K562 (cell line): ENCODE results near the gene WDHD1. TPM values are rescaled to one million over a fixed set of nuclear protein-coding genes. Genes with fewer than 3 reads are reported as not detected.

ENCODE experiments used
- ATAC-seq: fragments of 200-7000 bp; cut with Tn5 transposase; 3 replicates; pipeline ENCODE4 v1.9.1; 2020; ENCODE audit warnings: moderate library complexity
- BruUV-seq: library from RNA; stranded (reverse); fragments of 400-500 nt; replicated peaks from 2 replicates; lab custom pipeline; 2021; lab: Mats Ljungman, UMichigan
- CTCF ChIA-PET: fragments of 300-600 bp; formaldehyde crosslinking; extraction: SDS; loops from one replicate; lab custom pipeline; 2021; ENCODE audit warnings: low intra/inter-chr PET ratio; lab: Yijun Ruan, JAX
- POLR2A ChIA-PET: fragments of 300-600, 350-650 bp; sonication (Branson Sonifier 250); formaldehyde crosslinking; extraction: SDS; loops from one replicate; lab custom pipeline; 2021; ENCODE audit warnings: antibody characterized with exemption, inconsistent platforms; lab: Yijun Ruan, JAX
- DNase-seq, 4 experiments: peaks; one replicate each; pipeline versions ENCODE4 v3.0.0 to v3.0.0-alpha.2; 2011 to 2018; ENCODE audit warnings: low spot score in 3 of 4, mixed read lengths in 3 of 4; ENCODE audit errors: extremely low read depth in 1 of 4
- FAIRE-seq: peaks from 2 replicates; lab custom pipeline; 2011; peaks lifted over from hg19 to GRCh38; lab: Jason Lieb, UNC
- H2AFZ ChIP-seq: 2 replicates; pipeline ENCODE4 v1.6.0; 2011; ENCODE audit warnings: low read depth, low read length, control low read depth, inconsistent platforms
- H3K27ac ChIP-seq: fragments of 200-600 bp; 3 replicates; pipeline ENCODE4 v1.8.0; 2011; ENCODE audit warnings: low read depth, mild to moderate bottlenecking, control low read depth, inconsistent platforms, low read length, moderate library complexity, mixed read lengths; ENCODE audit errors: extremely low read depth
- H3K27me3 ChIP-seq, 2 experiments: fragments of 300-600 bp in 1 of 2; 2 replicates in 1 of 2; 3 replicates in 1 of 2; pipeline versions ENCODE4 v1.6.0 to v1.8.0; 2011; ENCODE audit warnings: inconsistent platforms in 2 of 2, low read length in 2 of 2, mild to moderate bottlenecking in 1 of 2, mixed read lengths in 1 of 2, moderate library complexity in 1 of 2; ENCODE audit not compliant: control insufficient read depth in 2 of 2, insufficient read depth in 2 of 2
- H3K36me3 ChIP-seq: fragments of 300-600 bp; 3 replicates; pipeline ENCODE4 v1.8.0; 2011; ENCODE audit warnings: mild to moderate bottlenecking, low read length, inconsistent platforms; ENCODE audit not compliant: control insufficient read depth, insufficient read depth
- H3K4me1 ChIP-seq, 2 experiments: fragments of 200-600 bp in 1 of 2; replicated peaks in 1 of 2; 2 replicates in 1 of 2; 3 replicates in 1 of 2; pipeline versions ENCODE4 v1.5.1 to v1.8.0; 2011; ENCODE audit warnings: inconsistent platforms in 2 of 2, low read length in 2 of 2, mild to moderate bottlenecking in 1 of 2, mixed read lengths in 1 of 2, moderate library complexity in 1 of 2; ENCODE audit not compliant: control insufficient read depth in 2 of 2, insufficient read depth in 2 of 2
- H3K4me2 ChIP-seq: 2 replicates; pipeline ENCODE4 v1.6.1; 2011; ENCODE audit warnings: low read length, control low read depth, inconsistent platforms, mixed read lengths; ENCODE audit not compliant: insufficient read depth
- H3K4me3 ChIP-seq: fragments of 200-600 bp; sonication (generic), shearing (Covaris generic); 2 replicates; pipeline ENCODE4 v1.5.1; 2016; ENCODE audit warnings: control low read depth, inconsistent platforms
- H3K79me2 ChIP-seq: fragments of 200-600 bp; 3 replicates; pipeline ENCODE4 v1.8.0; 2011; ENCODE audit warnings: low read length, inconsistent platforms; ENCODE audit not compliant: control insufficient read depth, insufficient read depth
- H3K9ac ChIP-seq, 2 experiments: 2 replicates each; pipeline versions ENCODE4 v1.6.0 to v1.6.1; 2011; ENCODE audit warnings: low read depth in 2 of 2, low read length in 2 of 2, control low read depth in 1 of 2, inconsistent platforms in 1 of 2, mild to moderate bottlenecking in 1 of 2, mixed read lengths in 1 of 2; ENCODE audit not compliant: insufficient read depth in 1 of 2
- H3K9me1 ChIP-seq: one replicate; pipeline ENCODE4 v1.6.0; 2011; ENCODE audit warnings: inconsistent platforms, mild to moderate bottlenecking, low read length, moderate library complexity; ENCODE audit not compliant: control insufficient read depth, insufficient read depth
- H3K9me3 ChIP-seq: replicated peaks from 2 replicates; pipeline ENCODE4 v1.5.1; 2011; ENCODE audit warnings: low read depth, low read length, inconsistent platforms; ENCODE audit not compliant: control insufficient read depth, insufficient read depth
- H4K20me1 ChIP-seq: replicated peaks from 2 replicates; pipeline ENCODE4 v1.6.1; 2011; ENCODE audit warnings: low read length, inconsistent platforms, mixed read lengths; ENCODE audit not compliant: control insufficient read depth, insufficient read depth
- ETV5 ChIP-seq: sonication (generic); formaldehyde crosslinking; IDR thresholded peaks from 2 replicates; pipeline ENCODE4 v1.4.0; 2020; ENCODE audit warnings: low read depth, mild to moderate bottlenecking, missing genetic modification reagents
- ILK ChIP-seq: fragments of 450-650 bp; IDR thresholded peaks from 2 replicates; pipeline ENCODE4 v1.6.1; 2016; ENCODE audit warnings: missing genetic modification characterization, low read depth, mild to moderate bottlenecking, missing compliant biosample characterization, moderate library complexity, borderline replicate concordance
- NFXL1 ChIP-seq: fragments of 450-650 bp; formaldehyde crosslinking; IDR thresholded peaks from 2 replicates; pipeline ENCODE4 v1.4.0; 2021; ENCODE audit warnings: mild to moderate bottlenecking
- NR4A1 ChIP-seq, 2 experiments: fragments of 250-450 bp in 1 of 2; fragments of 450-650 bp in 1 of 2; sonication (Bioruptor Pico) in 1 of 2; IDR thresholded peaks; 2 replicates each; pipeline versions ENCODE4 v1.4.0 to v1.6.1; 2016 to 2020; ENCODE audit warnings: mild to moderate bottlenecking in 2 of 2, missing compliant biosample characterization in 1 of 2, missing genetic modification characterization in 1 of 2, moderate library complexity in 1 of 2
- SREBF1 ChIP-seq: fragments of 150-350 bp; IDR thresholded peaks from 2 replicates; pipeline ENCODE4 v1.6.1; 2014; ENCODE audit warnings: antibody characterized with exemption, low read depth, low read length, borderline replicate concordance
- SREBF2 ChIP-seq: sonication (generic); formaldehyde crosslinking; IDR thresholded peaks from 2 replicates; pipeline ENCODE4 v1.4.0; 2020; ENCODE audit warnings: mild to moderate bottlenecking, missing genetic modification reagents
- ZNF354B ChIP-seq: fragments of 250-450 bp; sonication (Bioruptor Pico); IDR thresholded peaks from 2 replicates; pipeline ENCODE4 v1.4.0; 2020
- WGBS: fragments of 100-300 bp; shearing (Covaris generic); methylation state at CpG from one replicate; pipeline ENCODE4 v1.1.6; 2016; ENCODE audit warnings: low coverage, mixed read lengths; ENCODE audit not compliant: insufficient coverage; ENCODE audit errors: missing lambda C conversion rate; 5-methylcytosine and 5-hydroxymethylcytosine counted together
- in situ Hi-C: fragments of 300-500 bp; cut with MboI; formaldehyde crosslinking; loops from 4 replicates; pipeline ENCODE4 v1.15.0; 2018; ENCODE audit warnings: inconsistent platforms, mixed read lengths
- intact Hi-C: fragments of 100-400 bp; cut with micrococcal nuclease; formaldehyde crosslinking; loops from 2 replicates; pipeline ENCODE4 v1.14.2; 2022
- polyA plus RNA-seq, 8 experiments: library from polyadenylated mRNA; depleted of rRNA in 4 of 8; stranded (reverse) in 5 of 8; unstranded in 3 of 8; fragments of >200 nt; fragmentation: Nextera tagmentation in 2 of 8; fragmentation: Illumina TruSeq in 1 of 8; extraction: Ambion mirVana in 2 of 8; extraction: Trizol in 1 of 8; gene quantifications; 2 replicates each; pipeline versions ENCODE4 v1.2.1 to v1.2.3, GENCODE V29; 2011 to 2014; ENCODE audit warnings: inconsistent platforms in 1 of 8, missing spikeins in 1 of 8
- total RNA-seq, 7 experiments: library from RNA; depleted of rRNA in 6 of 7; stranded (reverse); fragments of >200 nt in 6 of 7; fragmentation: Illumina TruSeq in 2 of 7; extraction: Trizol in 2 of 7; gene quantifications; 2 replicates each; pipeline versions ENCODE4 v1.2.1 to v1.2.3, GENCODE V29; 2011 to 2021; ENCODE audit warnings: low replicate concordance in 1 of 7
- TF ChIP-seq, protein P1 (sequence below): sonication (generic); formaldehyde crosslinking; IDR thresholded peaks from 2 replicates; pipeline ENCODE4 v1.8.0; 2022; ENCODE audit warnings: missing genetic modification reagents, mild to moderate bottlenecking, borderline replicate concordance
- TF ChIP-seq, protein P2 (sequence below): fragments of 200-400 bp; formaldehyde crosslinking; IDR thresholded peaks from 2 replicates; pipeline ENCODE4 v1.6.1; 2017; ENCODE audit warnings: mild to moderate bottlenecking, low read depth, low read length, moderate library complexity
- TF ChIP-seq, protein P3 (sequence below): fragments of 250-450 bp; sonication (Bioruptor Pico); IDR thresholded peaks from 2 replicates; pipeline ENCODE4 v1.5.0; 2021

Gene WDHD1
- total and polyA plus RNA-seq, 9 of the 15 experiments (the other 6 are each of a cell fraction or from before 2014, with no cell fraction given), result 11.7 to 39.1 (median 30.0) TPM

- Histone ChIP-seq H3K27ac (no peak overlapping the region), H4K20me1 (no peaks in the 10 kb centered on the region), H3K4me2 (no peak overlapping the region), H3K9ac (no peak overlapping the region), H3K36me3 (no peaks in the 10 kb centered on the region), H3K9me3 (no peaks in the 10 kb centered on the region; the same call in 1 of the 2 replicates), H3K79me2 (no peaks in the 10 kb centered on the region), H2AFZ (no peak overlapping the region), H3K27me3 (no peaks in the 10 kb centered on the region), H3K4me3 (no peak overlapping the region), H3K9me1 (no peaks in the 10 kb centered on the region), H3K4me1 (peaks cover 0 to 6% of the 10 kb centered on the region in 2 experiments; a peak in 2 of 5 replicates)
- ATAC-seq, result no peak
- no CpG with 5 or more reads among the region's 1 CpG for WGBS
- ChIA-PET CTCF (no interaction called here), POLR2A (interaction anchor here (0.6 to 1.3 kb wide), 3 partner anchors 9 to 105 kb away, joined by 3 to 4 read pairs (median 3); no protein-coding TSS in a partner anchor)
- in situ Hi-C loops, result no loop called here
- intact Hi-C loops, result no loop called here
- TF ChIP-seq ETV5 (CRISPR knock-in tag), result no peak
- TF ChIP-seq, protein P1, sequence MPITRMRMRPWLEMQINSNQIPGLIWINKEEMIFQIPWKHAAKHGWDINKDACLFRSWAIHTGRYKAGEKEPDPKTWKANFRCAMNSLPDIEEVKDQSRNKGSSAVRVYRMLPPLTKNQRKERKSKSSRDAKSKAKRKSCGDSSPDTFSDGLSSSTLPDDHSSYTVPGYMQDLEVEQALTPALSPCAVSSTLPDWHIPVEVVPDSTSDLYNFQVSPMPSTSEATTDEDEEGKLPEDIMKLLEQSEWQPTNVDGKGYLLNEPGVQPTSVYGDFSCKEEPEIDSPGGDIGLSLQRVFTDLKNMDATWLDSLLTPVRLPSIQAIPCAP (CRISPR knock-in tag), result no peak
- TF ChIP-seq, protein P2, sequence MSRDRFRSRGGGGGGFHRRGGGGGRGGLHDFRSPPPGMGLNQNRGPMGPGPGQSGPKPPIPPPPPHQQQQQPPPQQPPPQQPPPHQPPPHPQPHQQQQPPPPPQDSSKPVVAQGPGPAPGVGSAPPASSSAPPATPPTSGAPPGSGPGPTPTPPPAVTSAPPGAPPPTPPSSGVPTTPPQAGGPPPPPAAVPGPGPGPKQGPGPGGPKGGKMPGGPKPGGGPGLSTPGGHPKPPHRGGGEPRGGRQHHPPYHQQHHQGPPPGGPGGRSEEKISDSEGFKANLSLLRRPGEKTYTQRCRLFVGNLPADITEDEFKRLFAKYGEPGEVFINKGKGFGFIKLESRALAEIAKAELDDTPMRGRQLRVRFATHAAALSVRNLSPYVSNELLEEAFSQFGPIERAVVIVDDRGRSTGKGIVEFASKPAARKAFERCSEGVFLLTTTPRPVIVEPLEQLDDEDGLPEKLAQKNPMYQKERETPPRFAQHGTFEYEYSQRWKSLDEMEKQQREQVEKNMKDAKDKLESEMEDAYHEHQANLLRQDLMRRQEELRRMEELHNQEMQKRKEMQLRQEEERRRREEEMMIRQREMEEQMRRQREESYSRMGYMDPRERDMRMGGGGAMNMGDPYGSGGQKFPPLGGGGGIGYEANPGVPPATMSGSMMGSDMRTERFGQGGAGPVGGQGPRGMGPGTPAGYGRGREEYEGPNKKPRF, result no peak
- TF ChIP-seq ILK (tag), result no peak
- no peak for TF ChIP-seq NR4A1 (CRISPR knock-in tag; IDR thresholded peaks at IDR 0.05)
- TF ChIP-seq NR4A1 (tag; IDR thresholded peaks at IDR 0.05), result no peak
- TF ChIP-seq ZNF354B (CRISPR knock-in tag), result no peak
- TF ChIP-seq, protein P3, sequence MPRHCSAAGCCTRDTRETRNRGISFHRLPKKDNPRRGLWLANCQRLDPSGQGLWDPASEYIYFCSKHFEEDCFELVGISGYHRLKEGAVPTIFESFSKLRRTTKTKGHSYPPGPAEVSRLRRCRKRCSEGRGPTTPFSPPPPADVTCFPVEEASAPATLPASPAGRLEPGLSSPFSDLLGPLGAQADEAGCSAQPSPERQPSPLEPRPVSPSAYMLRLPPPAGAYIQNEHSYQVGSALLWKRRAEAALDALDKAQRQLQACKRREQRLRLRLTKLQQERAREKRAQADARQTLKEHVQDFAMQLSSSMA (CRISPR knock-in tag), result no peak
- TF ChIP-seq SREBF2, result no peak
- TF ChIP-seq NFXL1 (CRISPR knock-in tag), result no peak
- TF ChIP-seq SREBF1, result no peak
- no TSS peak for BruUV-seq
- FAIRE-seq, result no peak
- DNase-seq, result no peak
These were observed 136.1 kb downstream of the WDHD1 start for GRCh38 chr14:54890788-54891187.
